Measurements from ENCODE around the gene GPN2. TPM values are rescaled to one million over a fixed set of nuclear protein-coding genes. Genes with fewer than 3 reads are reported as not detected.

The GPN2 gene
- total RNA-seq, 1 donor from 2014 or later: 14.6 TPM

DNA sequence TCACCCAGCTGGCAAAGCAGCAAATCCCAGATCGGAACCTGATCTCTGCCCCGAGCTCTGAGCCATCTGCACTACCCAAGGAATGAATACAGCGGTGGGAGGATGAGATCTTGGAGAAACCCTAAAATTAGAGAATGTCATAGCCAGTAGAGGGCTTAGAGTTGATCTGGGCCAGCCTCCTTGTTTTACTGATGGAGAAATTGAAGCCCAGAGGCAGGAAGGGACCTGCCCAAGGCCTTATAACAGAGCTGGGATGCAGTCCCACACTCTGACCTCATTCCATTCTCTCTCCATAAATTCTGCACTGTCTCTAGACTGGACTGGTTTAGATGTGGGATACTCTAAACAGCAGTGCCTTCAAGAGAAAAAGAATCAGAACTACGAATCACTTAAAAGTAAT, 31.9 kb downstream of the GPN2 start:
- no peak for DNase-seq (ENCODE audit: low read depth)
- no peak overlapping the region for H3K4me3 ChIP-seq (ENCODE audit: low read depth, low read length)
- TF ChIP-seq, protein P1, sequence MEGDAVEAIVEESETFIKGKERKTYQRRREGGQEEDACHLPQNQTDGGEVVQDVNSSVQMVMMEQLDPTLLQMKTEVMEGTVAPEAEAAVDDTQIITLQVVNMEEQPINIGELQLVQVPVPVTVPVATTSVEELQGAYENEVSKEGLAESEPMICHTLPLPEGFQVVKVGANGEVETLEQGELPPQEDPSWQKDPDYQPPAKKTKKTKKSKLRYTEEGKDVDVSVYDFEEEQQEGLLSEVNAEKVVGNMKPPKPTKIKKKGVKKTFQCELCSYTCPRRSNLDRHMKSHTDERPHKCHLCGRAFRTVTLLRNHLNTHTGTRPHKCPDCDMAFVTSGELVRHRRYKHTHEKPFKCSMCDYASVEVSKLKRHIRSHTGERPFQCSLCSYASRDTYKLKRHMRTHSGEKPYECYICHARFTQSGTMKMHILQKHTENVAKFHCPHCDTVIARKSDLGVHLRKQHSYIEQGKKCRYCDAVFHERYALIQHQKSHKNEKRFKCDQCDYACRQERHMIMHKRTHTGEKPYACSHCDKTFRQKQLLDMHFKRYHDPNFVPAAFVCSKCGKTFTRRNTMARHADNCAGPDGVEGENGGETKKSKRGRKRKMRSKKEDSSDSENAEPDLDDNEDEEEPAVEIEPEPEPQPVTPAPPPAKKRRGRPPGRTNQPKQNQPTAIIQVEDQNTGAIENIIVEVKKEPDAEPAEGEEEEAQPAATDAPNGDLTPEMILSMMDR (conservative IDR thresholded peaks at IDR 0.05; ENCODE audit: low read depth, low read length): no peak

DNA sequence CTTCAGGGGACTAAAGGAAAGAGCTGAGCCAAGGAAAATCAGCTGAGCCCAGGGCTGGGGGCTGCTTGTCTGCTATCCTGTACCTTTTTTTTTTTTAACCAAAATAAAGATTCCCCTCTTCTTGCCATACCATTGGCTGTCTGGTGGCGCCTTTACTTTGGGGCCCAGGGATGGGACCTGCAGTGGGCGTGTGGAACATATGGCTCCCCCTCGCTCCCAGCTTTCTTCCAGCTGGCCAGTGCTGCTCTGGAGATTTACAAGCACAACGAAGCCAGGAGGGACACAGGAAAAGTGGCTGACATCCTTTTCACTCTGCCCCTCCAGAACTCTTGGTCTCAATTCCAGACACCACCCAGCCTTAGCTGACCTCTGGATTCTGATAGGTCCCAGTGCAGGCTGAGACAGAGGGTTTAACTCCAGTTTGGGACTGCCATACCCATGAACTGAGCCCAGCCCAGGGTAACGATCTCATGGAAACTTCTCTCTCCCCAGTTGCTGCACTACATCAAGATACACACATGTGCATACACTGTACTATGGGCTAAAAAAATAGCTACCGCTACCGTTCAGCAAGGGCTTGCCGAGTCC, 32.5 kb downstream of the GPN2 start:
- TF ChIP-seq, protein P1 (conservative IDR thresholded peaks at IDR 0.05; ENCODE audit: low read depth, low read length): no peak
- DNase-seq (ENCODE audit: low read depth): no peak
- H3K4me3 ChIP-seq (ENCODE audit: low read depth, low read length): no peak overlapping the region

DNA sequence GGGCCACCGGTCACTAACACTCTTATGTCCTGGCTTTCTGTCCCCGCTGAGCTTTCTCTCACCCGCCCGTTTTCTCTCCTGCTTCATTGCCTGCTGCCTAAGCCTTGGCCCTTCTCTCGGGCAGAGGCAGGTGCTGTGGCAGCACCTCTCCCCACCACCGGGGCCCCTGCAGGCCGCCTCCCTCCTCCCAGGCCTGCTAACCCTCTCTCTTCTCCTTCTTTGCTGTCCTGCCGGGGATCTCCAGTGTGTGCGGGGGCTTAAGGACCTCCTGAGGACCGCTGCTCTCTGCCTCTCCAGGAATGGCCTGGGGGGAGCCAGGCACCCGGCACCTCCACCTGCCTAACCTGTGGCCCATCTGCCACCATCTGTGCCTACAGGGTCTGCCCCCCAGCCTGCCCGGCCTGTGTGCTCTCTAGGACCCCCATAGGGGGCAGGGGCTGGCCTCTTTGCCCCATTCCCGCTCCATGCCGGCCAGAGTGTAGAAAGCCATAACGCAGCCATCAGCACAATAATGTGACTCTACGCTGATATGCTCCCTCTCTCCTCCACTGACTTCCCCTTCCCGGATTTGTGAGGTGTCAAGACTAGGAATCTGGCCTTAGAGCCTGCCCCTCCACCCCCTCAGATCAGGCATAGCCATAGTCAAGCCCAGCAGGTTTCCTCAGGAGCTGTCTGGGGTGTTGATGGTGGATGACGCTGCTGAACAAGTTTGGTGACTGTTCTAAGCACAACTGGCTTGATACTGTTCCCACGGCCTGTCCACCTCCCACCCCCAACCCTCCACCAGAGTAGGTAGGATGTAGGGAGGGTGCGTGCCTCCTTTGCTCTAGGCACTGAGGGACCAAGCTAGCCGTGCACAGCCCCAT, 33.2 kb downstream of the GPN2 start:
- no peak overlapping the region for H3K4me3 ChIP-seq (ENCODE audit: low read depth, low read length)
- TF ChIP-seq, protein P1 (conservative IDR thresholded peaks at IDR 0.05; ENCODE audit: low read depth, low read length): no peak
- no peak for DNase-seq (ENCODE audit: low read depth)

DNA sequence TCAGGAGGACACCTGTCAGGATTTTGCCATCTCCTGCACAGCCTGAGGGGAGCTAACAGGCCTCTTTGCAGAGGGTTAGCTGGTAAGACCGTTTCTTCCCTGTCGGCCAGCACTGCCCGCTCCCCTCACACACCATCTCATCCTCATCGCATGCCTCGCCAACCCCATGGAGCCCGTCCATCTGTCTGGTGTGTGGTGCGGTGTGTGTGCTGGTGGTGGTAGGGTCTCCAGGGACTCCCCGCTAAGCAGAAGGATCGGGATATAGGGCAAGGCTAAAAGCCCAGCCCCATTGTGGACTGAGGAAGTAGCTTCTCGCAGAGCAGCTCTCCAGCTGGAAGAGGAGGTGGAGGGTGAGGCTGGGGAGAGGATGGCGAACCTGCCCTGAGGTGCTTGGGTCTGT, 33.9 kb downstream of the GPN2 start:
- no peak overlapping the region for H3K4me3 ChIP-seq (ENCODE audit: low read depth, low read length)
- no peak for DNase-seq (ENCODE audit: low read depth)
- TF ChIP-seq, protein P1 (conservative IDR thresholded peaks at IDR 0.05; ENCODE audit: low read depth, low read length): no peak

DNA sequence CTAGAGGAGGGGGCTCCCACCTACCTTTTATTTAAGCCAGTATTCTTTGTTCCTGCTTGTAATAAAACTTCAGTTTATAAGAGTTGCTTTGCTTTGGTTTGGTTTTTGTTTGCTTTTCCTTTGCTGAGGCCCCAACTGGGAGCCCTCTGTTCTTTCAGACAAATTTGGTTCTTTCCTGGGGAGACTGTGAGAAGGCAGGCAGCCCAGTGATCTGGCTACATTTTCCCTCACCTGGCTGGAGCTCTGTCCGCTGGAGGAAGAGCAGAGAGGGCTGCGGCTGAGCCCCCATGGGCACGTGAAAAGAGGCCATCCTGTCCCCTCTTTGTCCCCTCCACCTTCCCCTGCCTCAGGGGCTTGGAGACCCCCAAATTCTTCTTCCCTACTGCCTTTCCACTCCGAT, 34.4 kb downstream of the GPN2 start:
- TF ChIP-seq, protein P1 (conservative IDR thresholded peaks at IDR 0.05; ENCODE audit: low read depth, low read length): no peak
- no peak for DNase-seq (ENCODE audit: low read depth)
- H3K4me3 ChIP-seq (ENCODE audit: low read depth, low read length): no peak overlapping the region

DNA sequence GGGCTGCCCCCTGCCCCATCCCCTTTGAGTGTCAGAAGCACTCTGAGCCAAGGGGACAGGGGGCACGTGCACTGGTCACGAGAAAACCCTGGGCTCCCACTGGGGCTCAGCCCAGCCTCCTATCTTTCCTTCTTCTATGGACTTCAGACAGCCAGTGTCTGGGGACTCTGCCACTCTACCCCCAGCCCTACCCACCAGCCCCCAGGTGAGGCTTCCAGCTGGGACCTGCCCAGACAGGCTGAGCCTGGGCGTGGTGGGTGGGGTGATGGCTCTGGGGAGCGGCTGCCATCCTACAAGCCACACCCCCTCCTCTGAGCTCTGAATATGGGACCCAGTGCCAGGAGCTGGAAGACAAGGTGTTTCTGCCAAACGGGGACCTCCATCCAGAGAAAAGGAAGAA, 35.2 kb downstream of the GPN2 start:
- TF ChIP-seq, protein P1 (conservative IDR thresholded peaks at IDR 0.05; ENCODE audit: low read depth, low read length): no peak
- H3K4me3 ChIP-seq (ENCODE audit: low read depth, low read length): no peak overlapping the region
- no peak for DNase-seq (ENCODE audit: low read depth)
